NCI-H446 treated with DMSO at 0.1 percent for 48 hours (cell line): ENCODE data around the gene CLIC2.

Source experiments
- DNase-seq: peaks from one replicate; lab custom pipeline; 2025; lab: John Stamatoyannopoulos, UW

Gene CLIC2

GRCh38 chrX:155262970-155263754 is 71.3 kb downstream of the CLIC2 start:
- no peak for DNase-seq

GRCh38 chrX:155259752-155260151 is 74.7 kb downstream of the CLIC2 start:
- no peak for DNase-seq

- DNase-seq: no peak
Observed at GRCh38 chrX:155251391-155251790, 83.0 kb downstream of the CLIC2 start.

- no peak for DNase-seq
Observed at GRCh38 chrX:155247497-155247896, 86.9 kb downstream of the CLIC2 start.

GRCh38 chrX:155246748-155247147 is 87.7 kb downstream of the CLIC2 start:
- no peak for DNase-seq

GRCh38 chrX:155242300-155242699 is 92.1 kb downstream of the CLIC2 start:
- DNase-seq: no peak

GRCh38 chrX:155237719-155238118 is 96.7 kb downstream of the CLIC2 start:
- no peak for DNase-seq

- no peak for DNase-seq
Observed at GRCh38 chrX:155235891-155236290, 98.5 kb downstream of the CLIC2 start.

- no peak for DNase-seq
Observed at GRCh38 chrX:155231163-155231562, 103.3 kb downstream of the CLIC2 start.
